Lung microvascular endothelial cell (primary cell): ENCODE data around the gene ANP32A. TPM values are rescaled to one million over a fixed set of nuclear protein-coding genes. Genes with fewer than 3 reads are reported as not detected.
A peak's percentile ranks its signal among the peaks of the same experiment; 100 is the strongest.

Experiments
- DNase-seq, 2 donors: peaks; one replicate each; pipeline versions ENCODE4 v3.0.0 to v3.0.0-alpha.2; 2010; ENCODE audit warnings: low read depth in 2 of 2
- total RNA-seq: library from RNA; depleted of rRNA; stranded (reverse); fragments of >200 nt; gene quantifications from 2 replicates; pipeline ENCODE4 v1.2.1, GENCODE V29; 2014

ANP32A gene
- total RNA-seq, 1 donor from 2014 or later, result 37.5 TPM

DNA sequence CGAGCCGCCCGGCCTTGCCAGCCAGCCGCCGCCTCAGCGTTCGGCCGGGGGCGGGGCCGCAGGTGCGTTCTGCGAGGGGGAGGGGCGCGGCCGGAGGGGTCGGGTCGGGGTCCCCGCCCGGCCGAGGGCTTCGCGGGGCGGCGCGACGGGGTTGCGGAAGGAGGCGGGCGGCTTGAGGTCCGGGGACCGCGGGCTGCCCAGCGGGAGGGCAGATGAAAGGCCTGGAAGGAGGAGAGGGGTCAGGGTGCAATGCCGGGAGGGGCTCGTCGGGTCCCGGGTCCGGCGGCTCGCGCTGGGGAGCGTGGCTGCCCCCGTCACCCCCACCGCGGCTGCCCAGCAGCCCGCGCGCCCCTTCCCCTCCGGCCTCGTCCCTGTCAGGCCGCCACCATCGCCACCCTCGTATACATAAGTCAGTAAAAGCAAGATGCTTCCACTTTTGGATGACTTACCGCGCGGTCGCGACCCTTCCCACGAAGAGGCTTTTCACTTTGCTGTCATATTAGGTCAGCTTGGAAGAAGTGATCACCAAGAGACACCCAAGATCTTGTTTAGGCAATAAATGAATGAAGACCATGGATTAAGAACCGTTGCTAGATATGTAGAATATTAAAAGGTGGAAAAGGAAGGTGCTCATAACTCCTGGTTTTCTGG lies 620 bp upstream of the ANP32A start:
- DNase-seq, result peak; percentile 5 to 11

DNA sequence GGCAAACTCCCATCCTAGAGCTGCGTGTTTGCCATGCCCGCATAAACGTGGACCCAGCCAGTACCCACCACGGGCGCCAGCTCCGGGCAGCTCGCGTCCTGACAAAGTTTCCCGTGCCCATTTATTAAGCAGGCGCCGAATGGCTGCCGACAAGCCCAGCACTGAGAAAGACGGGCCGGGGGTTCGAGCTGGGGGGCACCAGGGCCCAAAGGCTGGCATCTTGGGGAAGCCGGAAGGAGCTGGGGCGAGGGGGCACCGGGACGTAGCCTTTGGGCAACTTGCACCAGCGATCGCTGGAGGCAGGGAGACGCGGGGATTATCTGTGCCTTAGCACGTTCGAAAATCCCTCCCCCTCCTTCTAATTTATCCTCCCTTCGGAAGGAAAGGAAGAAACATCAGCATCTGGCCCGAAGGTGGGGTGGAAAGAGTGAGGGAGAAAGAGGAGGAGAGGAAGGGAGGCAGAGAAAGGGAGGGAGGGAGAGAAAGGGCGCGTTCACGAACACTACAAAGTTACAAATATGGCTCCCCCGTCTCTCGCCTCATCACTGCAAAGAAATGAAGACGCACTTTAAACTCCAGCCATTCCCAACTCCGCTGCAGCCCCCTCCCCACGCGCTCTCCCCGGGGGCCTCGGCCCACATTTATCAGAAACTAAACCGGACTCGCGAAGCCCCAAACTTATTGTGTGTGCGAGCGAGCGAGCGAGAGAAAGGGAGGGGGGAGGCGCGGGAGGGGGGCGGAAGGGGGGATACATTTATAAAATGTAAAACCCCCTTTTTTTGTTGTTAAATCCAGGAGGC lies 1.0 kb downstream of the ANP32A start:
- DNase-seq, result peak; percentile 37

DNA sequence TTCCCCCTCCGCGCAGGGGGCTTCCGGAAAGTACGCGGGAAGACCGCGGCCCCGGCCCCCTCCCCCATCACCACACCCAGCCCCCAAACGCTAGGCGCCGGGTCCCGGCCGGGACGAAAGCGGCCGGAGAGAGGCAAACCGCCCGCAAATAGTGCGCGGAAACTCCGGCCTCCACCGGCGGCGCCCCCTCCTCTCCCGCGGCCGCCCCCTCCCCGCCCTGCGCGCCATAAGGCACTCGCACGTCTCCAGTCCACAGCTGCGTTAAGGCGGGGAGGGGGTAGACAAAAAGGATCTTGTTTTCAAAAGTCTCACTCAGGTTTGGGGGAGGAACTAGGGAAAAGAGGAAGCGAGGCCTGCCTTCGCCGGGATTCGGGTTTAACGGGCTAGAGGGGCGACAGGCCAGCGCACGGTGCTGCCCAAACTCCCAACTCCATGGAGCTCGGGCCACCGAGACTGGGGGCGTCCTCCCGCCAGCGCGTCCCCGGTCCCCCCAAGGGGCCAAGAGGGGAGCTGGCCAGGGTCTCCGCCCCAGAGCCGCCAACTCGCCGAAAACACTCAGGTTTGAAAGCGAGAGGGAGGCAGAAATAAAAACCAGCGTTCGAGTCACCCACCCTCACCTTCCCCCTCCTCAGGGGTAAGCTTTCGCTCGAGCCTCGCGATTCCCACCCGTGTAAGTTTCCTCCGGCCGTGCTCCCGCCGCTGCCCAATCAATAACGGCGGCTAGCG lies 1.8 kb downstream of the ANP32A start:
- DNase-seq, result peak; percentile 50 to 65

DNA sequence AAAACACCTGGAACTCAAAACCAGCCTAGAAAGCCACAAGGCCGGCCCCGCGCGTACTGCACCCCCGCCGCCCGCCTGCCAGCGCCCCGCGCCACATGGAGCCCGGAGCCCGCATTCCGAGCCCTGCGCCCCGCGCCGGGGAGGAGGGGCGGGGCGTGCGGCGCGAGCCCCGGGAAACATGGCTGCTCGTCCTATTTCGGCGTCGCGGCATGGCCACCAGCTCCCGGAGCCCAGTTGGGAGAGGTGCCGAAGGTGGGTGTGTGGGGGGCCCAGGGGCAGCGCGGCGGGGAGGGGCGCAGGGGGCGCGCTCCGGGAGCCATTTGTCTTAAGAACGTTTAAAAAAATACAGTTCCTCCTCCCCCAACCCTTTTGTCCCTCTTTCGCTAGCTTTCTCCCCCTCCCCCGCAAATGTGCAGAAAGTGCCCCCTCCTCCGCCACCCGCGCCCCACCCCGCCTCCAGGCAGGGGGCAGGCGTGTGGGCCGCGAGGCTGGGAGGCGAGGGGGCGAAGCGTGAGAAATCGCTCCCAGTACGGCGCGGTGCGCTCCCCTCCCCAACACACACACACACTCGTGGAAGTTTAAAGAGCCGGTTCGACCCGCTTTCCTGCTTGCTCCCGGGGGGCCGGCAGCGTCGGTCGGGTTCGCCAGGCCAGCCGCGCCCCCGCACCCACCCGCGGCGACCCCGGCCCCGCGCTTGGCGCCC lies 2.5 kb downstream of the ANP32A start:
- peak; percentile 74 to 89 for DNase-seq

DNA sequence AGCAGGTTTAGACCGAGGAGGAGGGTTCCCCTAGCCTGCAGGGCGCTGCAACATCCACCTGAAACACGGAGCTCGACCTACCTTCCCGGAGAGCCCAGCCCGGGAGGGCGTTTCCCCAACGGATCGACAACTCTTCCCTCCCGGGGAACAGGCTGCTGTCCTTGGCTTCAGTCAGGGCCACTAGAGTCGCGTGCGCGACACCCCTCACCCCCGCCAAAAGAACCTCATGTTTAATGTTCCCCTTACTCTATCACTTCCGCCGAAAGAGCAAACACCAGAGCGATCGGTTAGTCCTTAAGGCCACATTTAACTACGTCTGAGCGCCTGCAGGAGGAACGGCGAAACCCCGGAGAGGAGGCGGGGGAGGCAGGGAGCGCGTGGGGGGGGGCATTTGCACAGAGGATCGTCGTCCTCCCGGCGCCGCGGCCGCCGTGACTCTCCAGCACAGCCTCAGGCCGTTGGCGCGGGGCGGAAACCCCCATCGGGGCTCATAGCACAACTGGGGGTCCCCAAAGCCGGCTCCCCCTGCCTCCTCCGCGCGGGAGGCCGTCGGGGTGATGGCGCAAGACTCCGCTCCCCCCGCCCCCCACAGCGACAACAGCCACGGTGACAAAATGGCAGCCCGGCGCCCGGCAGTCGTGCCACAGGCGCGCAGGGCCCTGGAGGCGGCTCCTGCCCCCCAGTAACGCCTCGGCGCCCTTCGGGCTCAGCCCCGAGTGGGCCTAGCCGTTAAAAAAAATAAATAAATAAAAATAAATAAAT lies 3.2 kb downstream of the ANP32A start:
- peak; percentile 62 to 67 for DNase-seq

DNA sequence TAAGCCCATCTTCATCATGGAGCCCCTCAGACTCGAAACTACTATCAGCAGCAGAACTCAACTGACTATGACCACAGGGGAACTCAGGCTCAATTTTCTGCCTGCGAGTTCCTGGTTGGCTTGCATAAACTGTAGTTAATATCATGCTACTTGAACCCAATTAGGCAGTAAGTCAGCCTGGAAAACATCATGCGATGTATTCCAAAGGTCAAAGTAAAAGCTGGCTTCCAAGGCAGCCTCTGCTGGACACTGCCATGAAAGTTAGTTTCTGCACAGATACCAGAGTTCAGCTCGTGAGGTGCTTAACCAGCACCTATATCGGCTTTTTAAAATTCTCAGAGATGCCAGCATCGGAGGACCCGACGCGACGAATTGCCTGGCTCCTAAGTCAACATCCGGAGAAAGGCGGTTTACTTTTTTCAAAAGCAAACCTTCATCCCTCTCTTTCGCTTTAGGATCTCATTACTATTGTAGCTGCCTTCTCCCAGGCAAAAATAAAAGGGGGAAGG lies 3.8 kb downstream of the ANP32A start:
- DNase-seq, result peak; percentile 15 to 50

DNA sequence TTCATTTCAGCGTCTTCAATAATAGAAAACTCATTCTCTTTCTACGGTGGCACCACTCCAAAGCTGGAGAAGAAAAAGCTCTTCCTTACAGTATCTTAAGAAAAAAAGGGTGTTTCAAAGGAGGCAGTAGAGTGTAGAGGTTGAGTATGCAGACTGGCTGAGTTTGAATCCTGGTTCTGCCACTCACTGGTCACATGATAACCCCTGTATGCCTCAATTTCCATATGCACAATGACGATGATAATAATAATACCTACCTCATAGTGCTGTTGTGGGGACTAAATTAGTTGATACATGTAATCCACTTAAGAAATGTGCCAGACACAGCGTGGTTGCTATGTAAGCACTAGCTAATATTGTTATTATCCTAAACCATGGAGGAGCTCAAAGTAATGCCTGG lies 4.5 kb downstream of the ANP32A start:
- DNase-seq, result no peak

DNA sequence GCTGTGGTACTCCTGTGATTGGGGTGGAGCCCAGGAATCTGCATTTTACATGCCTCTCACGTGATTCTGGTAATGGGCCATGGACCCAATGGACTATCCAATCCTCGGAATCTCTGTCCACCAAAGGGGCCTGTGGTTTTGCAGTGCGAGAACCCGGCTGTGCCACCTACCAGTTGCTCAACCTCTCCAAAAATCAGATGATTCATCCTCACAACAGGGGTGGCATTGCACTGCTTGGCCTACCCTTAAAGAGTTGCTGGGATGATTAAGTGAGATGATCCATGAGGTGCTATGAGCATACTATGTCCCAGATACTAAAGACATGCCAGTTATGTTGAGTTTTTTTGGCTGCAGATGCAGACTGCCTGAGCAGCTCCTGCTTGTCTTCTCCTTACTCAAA lies 5.1 kb downstream of the ANP32A start:
- no peak for DNase-seq

DNA sequence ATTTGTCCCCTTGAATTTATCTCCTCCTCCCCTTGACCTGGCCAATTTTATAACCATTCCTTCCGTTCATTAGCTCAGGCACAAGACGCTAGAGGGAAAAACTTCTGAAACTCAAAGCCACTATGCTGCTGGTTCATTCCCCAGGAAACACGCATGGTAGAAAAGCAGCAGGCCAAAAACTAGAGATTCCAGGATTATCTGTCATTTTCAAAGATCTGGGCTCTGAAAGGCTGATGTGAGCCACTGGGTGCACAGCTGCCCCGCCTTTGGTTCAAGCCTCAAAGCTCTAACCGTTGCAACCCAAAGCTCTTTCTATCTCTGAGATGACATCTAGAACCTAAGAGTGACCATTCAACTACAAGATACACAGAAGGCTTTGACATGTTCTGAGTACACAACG lies 6.1 kb downstream of the ANP32A start:
- no peak for DNase-seq

DNA sequence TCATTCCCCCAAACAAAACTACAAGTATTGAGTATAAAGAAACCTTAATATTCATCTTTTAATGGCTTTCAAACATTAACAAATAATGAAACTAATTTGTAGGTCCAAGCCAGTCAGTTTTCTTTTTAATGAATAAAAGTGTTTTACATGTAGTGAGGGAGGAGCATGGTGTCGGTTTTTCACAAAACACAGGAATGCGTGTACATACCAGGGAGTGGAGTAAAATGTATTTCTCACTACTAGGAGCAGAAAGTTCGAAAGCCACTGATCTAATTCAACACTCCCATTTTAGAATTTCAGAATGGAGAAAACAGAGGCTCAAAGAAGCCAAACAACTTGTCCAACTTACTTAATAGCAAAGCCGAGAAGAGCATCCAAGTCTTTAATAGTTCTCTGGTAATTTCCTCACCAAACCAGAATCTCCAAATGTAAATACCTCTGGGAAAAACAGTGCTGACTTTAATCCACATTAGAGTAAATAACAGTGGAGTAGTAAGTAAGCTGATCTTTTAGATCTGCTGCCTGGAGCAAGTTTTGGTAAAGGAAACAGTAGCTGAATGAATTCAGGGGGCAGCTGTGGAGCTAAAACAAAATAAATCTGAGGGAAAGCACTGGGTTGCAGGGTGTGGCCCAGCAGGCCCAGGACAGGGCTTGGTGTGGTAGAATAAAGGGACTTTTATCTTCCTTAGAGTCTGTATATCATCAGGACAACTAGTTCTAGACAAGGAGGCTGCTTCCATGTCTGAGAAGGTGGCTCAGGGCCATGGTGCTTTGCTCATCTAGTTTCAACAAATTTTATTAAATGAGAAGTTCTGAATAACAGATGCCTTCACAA lies 7.9 kb downstream of the ANP32A start:
- DNase-seq, result no peak

DNA sequence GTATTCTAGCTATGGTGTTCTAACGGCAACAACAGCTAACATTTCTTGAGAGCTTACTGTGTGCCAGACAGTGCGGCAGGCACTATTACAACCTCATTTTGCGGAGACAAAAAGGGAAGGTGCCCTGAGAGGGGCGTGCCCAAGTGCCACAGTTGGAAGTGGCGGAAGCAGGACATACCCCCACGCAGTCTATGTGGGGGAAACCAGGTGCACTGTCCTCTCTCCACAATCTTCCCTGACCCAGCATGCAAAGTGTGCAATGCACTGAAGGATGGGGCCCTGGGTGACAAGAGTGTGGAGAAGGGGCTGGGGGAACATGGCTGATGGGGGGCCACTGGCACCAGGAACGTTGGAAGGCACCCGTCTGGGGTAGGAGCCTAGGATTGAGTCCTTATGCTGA lies 8.6 kb downstream of the ANP32A start:
- no peak for DNase-seq

DNA sequence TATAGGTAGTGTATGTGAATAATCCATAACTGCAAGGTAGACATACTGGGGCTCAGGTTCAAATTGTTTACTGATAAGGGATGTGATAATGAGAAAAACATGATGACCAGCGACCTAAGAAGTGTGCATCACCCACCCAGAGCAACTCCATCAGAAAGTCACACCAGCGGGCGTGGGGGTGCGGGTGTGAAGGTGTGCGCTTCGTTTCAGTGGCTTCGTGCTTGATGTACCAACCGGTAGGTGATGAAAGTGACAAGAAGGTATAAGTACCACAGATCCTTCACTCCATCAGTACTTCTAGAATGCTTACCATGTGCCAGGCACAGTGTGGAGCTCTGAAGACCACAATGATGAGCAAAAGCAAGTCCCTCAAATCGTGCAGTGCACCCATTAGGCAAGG lies 11.2 kb downstream of the ANP32A start:
- DNase-seq, result no peak

DNA sequence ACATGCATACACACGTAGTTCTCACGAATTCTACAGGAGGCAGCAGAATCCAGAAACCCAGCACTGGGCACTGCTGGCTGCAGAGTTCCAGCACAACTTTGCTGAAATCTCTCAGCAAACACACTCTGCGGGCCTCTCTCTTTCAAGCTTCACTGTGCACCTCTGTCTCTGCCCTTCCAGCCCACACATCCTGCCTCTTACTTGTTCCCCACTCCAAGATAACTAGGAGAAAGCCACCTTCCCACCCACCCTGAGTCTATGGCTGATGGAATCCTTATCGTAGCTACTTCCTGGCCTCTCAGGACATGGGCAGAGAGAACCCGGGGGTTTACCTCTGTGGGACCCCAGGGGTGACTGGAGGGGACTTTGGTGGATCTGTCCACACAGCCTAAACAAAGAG lies 11.9 kb downstream of the ANP32A start:
- no peak for DNase-seq

DNA sequence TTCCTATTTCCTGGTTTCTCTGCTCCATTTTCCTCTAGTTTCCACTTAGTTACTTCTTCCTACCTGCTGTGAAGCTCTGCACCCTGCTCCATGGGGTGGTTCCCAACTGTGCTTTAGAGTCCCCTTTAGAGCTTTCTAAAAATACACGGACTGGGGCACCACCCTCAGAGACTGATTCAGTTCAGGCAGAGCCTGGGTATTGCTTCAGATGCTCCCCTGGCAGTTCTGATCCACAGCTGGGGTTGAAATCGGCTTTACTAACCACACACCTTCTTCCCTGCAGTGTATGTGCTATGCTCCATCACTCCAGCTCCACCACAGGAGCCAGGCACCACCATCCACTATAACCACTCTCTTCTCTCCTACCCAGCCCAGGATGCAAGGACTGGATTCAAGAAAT lies 12.6 kb downstream of the ANP32A start:
- DNase-seq, result no peak

DNA sequence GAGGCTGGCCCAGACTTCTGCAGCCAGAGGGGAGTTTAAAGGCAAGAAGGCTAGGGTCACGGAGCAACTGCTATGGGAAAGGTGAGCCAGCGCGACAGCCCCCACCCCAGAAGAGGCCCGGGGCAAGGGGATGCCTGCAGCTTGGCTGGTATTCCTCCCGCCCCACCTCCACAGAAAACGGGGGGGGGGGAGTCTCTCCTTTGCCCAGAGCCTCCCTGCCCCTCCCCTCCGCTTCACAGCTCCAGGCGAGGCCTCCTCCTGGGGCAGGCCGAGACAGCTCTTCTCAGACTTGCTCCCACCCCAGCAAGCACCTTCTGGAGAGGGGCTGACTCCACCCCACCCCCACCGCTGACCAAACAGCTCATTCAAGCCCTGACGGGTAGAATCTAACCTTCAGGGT lies 13.4 kb downstream of the ANP32A start:
- DNase-seq, result no peak

DNA sequence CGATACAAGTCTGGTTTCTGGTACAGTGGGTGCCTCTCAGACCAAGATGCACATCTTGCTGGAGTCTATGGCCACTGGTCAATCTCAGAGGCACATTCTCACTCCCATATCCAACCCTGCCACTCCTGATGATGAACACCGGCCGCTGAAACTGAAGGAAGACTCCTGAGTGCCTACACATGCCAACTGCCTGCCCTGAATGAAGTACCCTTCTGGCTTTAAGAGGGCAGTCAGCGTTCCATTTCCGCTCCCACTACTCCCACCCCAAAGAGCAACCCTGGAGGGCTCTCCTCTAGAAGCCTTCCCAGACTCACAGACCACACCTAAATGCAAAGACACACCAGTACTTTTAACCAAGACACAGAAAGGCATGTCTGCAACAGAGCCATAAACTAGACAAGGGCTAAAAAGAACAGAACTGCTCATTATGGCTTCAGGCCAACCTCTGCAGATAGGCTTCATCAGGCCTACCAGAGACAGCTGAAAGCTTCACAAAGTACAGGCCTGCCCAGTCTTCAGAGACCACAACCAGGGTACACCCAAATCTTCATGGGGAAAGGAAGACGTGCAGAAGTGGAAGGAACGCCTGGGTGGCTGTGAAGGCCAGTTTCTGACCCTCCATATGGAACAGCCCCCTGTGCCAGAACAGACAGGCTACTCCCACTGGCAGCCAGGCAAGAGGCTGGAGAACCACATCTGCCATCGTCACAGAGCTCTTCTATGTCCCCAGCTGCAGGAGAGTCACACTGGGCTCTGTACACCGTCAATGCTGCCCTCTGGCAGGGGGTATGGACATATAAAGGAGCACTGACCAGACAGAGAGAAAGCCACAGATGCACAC lies 14.3 kb downstream of the ANP32A start:
- no peak for DNase-seq

DNA sequence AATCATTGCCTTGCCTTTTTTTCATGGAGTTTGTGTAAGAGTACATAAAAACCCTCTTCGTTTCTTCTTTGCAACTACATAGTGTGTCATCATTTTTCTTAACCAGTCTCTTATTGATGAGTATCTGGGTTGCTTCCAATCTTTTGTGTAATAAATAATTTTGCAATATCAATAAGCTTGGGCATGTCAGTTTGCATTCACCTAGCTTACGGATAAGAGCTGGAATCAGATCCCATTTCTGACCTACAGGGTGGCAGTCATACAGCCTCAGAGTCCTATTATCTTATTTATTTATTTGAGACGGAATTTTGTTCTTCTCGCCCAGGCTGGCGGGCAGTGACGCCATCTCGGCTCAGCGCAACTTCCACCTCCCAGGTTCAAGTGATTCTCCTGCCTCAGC lies 18.3 kb downstream of the ANP32A start:
- no peak for DNase-seq

DNA sequence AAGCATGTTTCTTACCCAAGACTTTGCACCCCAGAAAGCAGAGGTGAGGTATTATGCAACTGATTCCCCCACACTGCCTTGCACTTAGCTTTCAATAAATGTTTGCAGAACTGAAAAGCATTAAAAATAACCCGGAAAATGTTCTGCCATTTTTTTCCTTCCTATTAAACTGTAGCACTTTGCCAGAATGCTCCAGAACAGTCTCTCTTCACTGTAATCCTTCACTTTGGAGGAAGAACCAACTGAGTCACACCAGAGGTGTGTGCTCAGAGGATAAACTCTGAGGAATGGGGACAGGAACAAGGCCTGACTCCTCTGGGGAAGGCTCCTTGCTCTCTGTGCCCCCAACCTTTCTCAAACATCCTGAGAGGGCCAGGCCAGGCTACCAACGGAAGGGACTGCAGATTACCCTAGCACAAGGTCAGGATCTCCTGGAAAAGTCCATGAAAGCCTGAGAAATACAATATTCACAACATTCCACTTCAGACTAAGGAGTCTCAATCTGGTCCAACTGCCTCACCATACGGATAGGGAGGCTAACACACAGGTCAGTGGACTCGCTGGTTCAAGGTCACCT lies 19.0 kb downstream of the ANP32A start:
- DNase-seq, result peak in 1 of 2 donors; percentile 14

DNA sequence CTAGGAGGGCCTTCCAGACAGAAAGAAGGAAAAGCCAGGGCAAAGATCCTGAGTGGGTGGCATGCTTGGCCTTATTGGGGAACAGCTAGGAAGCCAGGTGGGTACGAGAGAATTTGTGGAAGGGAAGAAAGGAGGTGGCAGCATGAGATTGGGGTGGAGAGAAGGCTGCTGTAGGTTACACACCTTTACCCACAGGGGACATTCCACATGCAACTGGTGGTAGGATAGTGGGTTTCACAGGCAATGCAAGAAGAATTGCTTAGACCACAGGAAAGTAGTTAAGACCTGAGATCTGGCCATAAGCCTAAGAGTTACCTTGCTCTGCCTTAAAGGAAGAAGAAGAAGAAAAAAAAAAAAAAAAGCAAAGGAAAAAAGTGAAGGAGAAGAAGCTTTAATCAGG lies 19.8 kb downstream of the ANP32A start:
- DNase-seq, result no peak
